ENCODE measurements around the gene ZNF503. TPM values are rescaled to one million over a fixed set of nuclear protein-coding genes. Genes with fewer than 3 reads are reported as not detected.
"Not testable (repeated sequence)": the region's sequence is repeated elsewhere in the genome, so short reads cannot be mapped to it uniquely, and the experiment has no call there.

The ZNF503 gene
- total RNA-seq, 6 experiments from 2014 or later: 9.1 to 15.9 (median 9.7) TPM

GRCh38 chr10:75378379-75378778 lies 23.2 kb downstream of the ZNF503 start:
- Mint-ChIP-seq H3K27me3 (ENCODE audit: insufficient read depth) (peaks cover 16% of the 10 kb centered on the region), H3K4me3 (no peak overlapping the region), H3K36me3 (ENCODE audit: low read depth) (no peaks in the 10 kb centered on the region), H3K27ac (no peak overlapping the region), H3K9me3 (no peaks in the 10 kb centered on the region), H3K4me1 (ENCODE audit: low read depth) (peaks cover 2% of the 10 kb centered on the region)
- no peak for DNase-seq
- no peak for TF ChIP-seq CTCF (IDR thresholded peaks at IDR 0.05)

GRCh38 chr10:75377869-75378268 lies 23.7 kb downstream of the ZNF503 start:
- Mint-ChIP-seq H3K4me3 (no peak overlapping the region), H3K9me3 (no peaks in the 10 kb centered on the region), H3K27ac (no peak overlapping the region), H3K36me3 (ENCODE audit: low read depth) (no peaks in the 10 kb centered on the region), H3K4me1 (ENCODE audit: low read depth) (no peaks in the 10 kb centered on the region), H3K27me3 (ENCODE audit: insufficient read depth) (peaks cover 16% of the 10 kb centered on the region)
- DNase-seq: no peak
- no peak for TF ChIP-seq CTCF (IDR thresholded peaks at IDR 0.05)

GRCh38 chr10:75375838-75376237 lies 25.7 kb downstream of the ZNF503 start:
- H3K9me3 Mint-ChIP-seq: no peaks in the 10 kb centered on the region
- no peaks in the 10 kb centered on the region for H3K4me1 Mint-ChIP-seq (ENCODE audit: low read depth)
- H3K27ac Mint-ChIP-seq: no peak overlapping the region
- H3K36me3 Mint-ChIP-seq (ENCODE audit: low read depth): no peaks in the 10 kb centered on the region
- no peak for TF ChIP-seq CTCF (IDR thresholded peaks at IDR 0.05)
- H3K27me3 Mint-ChIP-seq (ENCODE audit: insufficient read depth): peaks cover 31% of the 10 kb centered on the region
- DNase-seq: no peak
- H3K4me3 Mint-ChIP-seq: no peak overlapping the region

- no peak for TF ChIP-seq CTCF (IDR thresholded peaks at IDR 0.05)
- Mint-ChIP-seq H3K27ac (no peak overlapping the region), H3K4me1 (ENCODE audit: low read depth) (no peaks in the 10 kb centered on the region), H3K9me3 (no peaks in the 10 kb centered on the region; the same call in 1 of the 2 replicates), H3K4me3 (no peak overlapping the region), H3K27me3 (ENCODE audit: insufficient read depth) (peaks cover 35% of the 10 kb centered on the region), H3K36me3 (ENCODE audit: low read depth) (no peaks in the 10 kb centered on the region; the same call in 1 of the 2 replicates)
- DNase-seq: no peak
Measured at GRCh38 chr10:75371010-75371409, 30.6 kb downstream of the ZNF503 start.

GRCh38 chr10:75369838-75370237 lies 31.7 kb downstream of the ZNF503 start:
- H3K27me3 Mint-ChIP-seq (ENCODE audit: insufficient read depth): peaks cover 33% of the 10 kb centered on the region
- DNase-seq; H3K4me1 Mint-ChIP-seq (ENCODE audit: low read depth); H3K27ac Mint-ChIP-seq; H3K9me3 Mint-ChIP-seq; H3K4me3 Mint-ChIP-seq; H3K36me3 Mint-ChIP-seq (ENCODE audit: low read depth): not testable (repeated sequence)

GRCh38 chr10:75367901-75368300 lies 33.7 kb downstream of the ZNF503 start:
- no peaks in the 10 kb centered on the region; the same call in 1 of the 2 replicates for H3K9me3 Mint-ChIP-seq
- H3K27me3 Mint-ChIP-seq (ENCODE audit: insufficient read depth): peaks cover 44% of the 10 kb centered on the region
- no peak overlapping the region for H3K4me3 Mint-ChIP-seq
- no peak for TF ChIP-seq CTCF (IDR thresholded peaks at IDR 0.05)
- no peak overlapping the region for H3K27ac Mint-ChIP-seq
- DNase-seq: no peak
- H3K36me3 Mint-ChIP-seq (ENCODE audit: low read depth): no peaks in the 10 kb centered on the region; the same call in 1 of the 2 replicates
- H3K4me1 Mint-ChIP-seq (ENCODE audit: low read depth): no peaks in the 10 kb centered on the region
